Adrenal gland (tissue), 5 donors: ENCODE measurements around the gene BCAP29.

ENCODE experiments used
- CTCF ChIP-seq, 6 experiments: fragments of 450-650 bp in 4 of 6; fragments of 200-600 bp in 2 of 6; sonication (generic) in 1 of 6; IDR thresholded peaks; 1 replicate in 5 of 6; 2 replicates in 1 of 6; pipeline versions ENCODE4 v1.5.1 to v1.8.0; 2016 to 2021; ENCODE audit warnings: antibody characterized with exemption in 6 of 6, mild to moderate bottlenecking in 2 of 6, moderate library complexity in 1 of 6
- POLR2A ChIP-seq, 2 donors: fragments of 450-650 bp; IDR thresholded peaks; one replicate each; pipeline ENCODE4 v1.6.1; 2017; ENCODE audit warnings: antibody characterized with exemption in 2 of 2, mild to moderate bottlenecking in 2 of 2, moderate library complexity in 1 of 2
- donor health status: DM: no; HTN: no; CAD: no.

DNA sequence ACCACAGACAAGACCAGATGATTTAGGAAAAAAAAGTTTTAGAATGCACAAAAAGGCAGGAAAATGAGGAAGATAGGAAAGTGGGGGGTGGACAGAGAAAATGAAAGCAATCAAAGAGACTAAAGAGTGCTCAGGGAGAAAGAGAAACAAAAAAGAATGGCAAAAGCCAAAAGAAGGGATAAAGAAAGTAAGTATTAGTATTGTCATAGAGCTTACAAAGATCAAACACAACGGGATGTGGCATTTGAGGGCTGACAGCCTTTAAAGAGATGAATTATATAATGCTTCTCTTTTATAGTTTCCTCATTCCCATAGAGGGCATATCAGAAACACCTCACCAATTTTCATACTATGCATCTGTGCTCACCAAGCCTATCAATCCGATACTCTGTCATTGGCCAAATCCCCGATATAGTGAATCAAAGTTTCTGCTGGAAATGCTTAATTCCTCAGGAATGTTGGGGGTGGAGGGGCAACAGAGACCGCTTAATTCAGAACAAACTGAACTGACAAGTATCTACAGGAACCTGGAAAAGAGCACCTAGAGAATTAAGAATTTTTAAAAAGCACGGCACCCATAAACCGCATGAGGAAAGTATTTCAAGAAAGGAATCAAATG lies 19.0 kb upstream of the BCAP29 start:
- TF ChIP-seq CTCF (IDR thresholded peaks at IDR 0.05), result no peak
- TF ChIP-seq POLR2A (IDR thresholded peaks at IDR 0.05), result no peak
